HepG2 (cell line): ENCODE results near the gene MEGF11. TPM values are rescaled to one million over a fixed set of nuclear protein-coding genes. Genes with fewer than 3 reads are reported as not detected.
A peak's percentile ranks its signal among the peaks of the same experiment; 100 is the strongest.

Experiments used
- ADNP ChIP-seq: sonication (generic); formaldehyde crosslinking; IDR thresholded peaks from 2 replicates; pipeline ENCODE4 v1.4.0; 2020; ENCODE audit warnings: missing genetic modification reagents
- BORCS8-MEF2B ChIP-seq: sonication (generic); formaldehyde crosslinking; IDR thresholded peaks from 2 replicates; pipeline ENCODE4 v1.8.0; 2022; ENCODE audit warnings: mild to moderate bottlenecking, missing genetic modification reagents
- GFI1 ChIP-seq: sonication (generic); formaldehyde crosslinking; IDR thresholded peaks from 2 replicates; pipeline ENCODE4 v1.5.0; 2020; ENCODE audit warnings: missing genetic modification reagents, mild to moderate bottlenecking, borderline replicate concordance
- HMG20A ChIP-seq: IDR thresholded peaks from 2 replicates; pipeline ENCODE4 v1.6.1; 2016; ENCODE audit warnings: borderline replicate concordance
- MED13 ChIP-seq: sonication (generic); formaldehyde crosslinking; IDR thresholded peaks from 2 replicates; pipeline ENCODE4 v1.5.0; 2020; ENCODE audit warnings: missing genetic modification reagents
- MTA1 ChIP-seq: sonication (generic); formaldehyde crosslinking; IDR thresholded peaks from 2 replicates; pipeline ENCODE4 v1.4.0; 2020; ENCODE audit warnings: missing genetic modification reagents, mild to moderate bottlenecking, borderline replicate concordance
- MYC ChIP-seq: sonication (generic); formaldehyde crosslinking; IDR thresholded peaks from 2 replicates; pipeline ENCODE4 v1.9.0; 2021; ENCODE audit warnings: missing genetic modification reagents, borderline replicate concordance
- NFATC3 ChIP-seq: sonication (generic); formaldehyde crosslinking; IDR thresholded peaks from 2 replicates; pipeline ENCODE4 v1.5.1; 2020; ENCODE audit warnings: mild to moderate bottlenecking, missing genetic modification reagents
- RBM39 ChIP-seq: fragments of 200-400 bp; formaldehyde crosslinking; IDR thresholded peaks from one replicate; pipeline ENCODE4 v1.6.1; 2018; ENCODE audit warnings: antibody characterized with exemption, mild to moderate bottlenecking, low read depth, low read length; ENCODE audit not compliant: poor library complexity, severe bottlenecking
- SMARCC2 ChIP-seq: fragments of 450-650 bp; IDR thresholded peaks from 2 replicates; pipeline ENCODE4 v1.6.1; 2017; ENCODE audit warnings: antibody characterized with exemption, mild to moderate bottlenecking
- SOX5 ChIP-seq: IDR thresholded peaks from 2 replicates; pipeline ENCODE4 v1.6.1; 2016; ENCODE audit warnings: borderline replicate concordance
- TEAD3 ChIP-seq: optimal IDR thresholded peaks from 2 replicates; pipeline ENCODE3; 2016; ENCODE audit warnings: borderline replicate concordance
- ZFP62 ChIP-seq: sonication (generic); formaldehyde crosslinking; IDR thresholded peaks from 2 replicates; pipeline ENCODE4 v1.4.0; 2020; ENCODE audit warnings: missing genetic modification reagents
- ZMAT3 ChIP-seq: sonication (generic); formaldehyde crosslinking; conservative IDR thresholded peaks from 2 replicates; pipeline ENCODE4 v1.7.0; 2021; ENCODE audit warnings: missing genetic modification reagents
- ZNF296 ChIP-seq: sonication (generic); formaldehyde crosslinking; conservative IDR thresholded peaks from 2 replicates; pipeline ENCODE4 v1.5.0; 2020; ENCODE audit warnings: mild to moderate bottlenecking, missing genetic modification reagents
- ZNF333 ChIP-seq: sonication (generic); formaldehyde crosslinking; IDR thresholded peaks from 2 replicates; pipeline ENCODE4 v1.4.0; 2020; ENCODE audit warnings: mild to moderate bottlenecking, missing genetic modification reagents, borderline replicate concordance
- ZNF577 ChIP-seq: sonication (generic); formaldehyde crosslinking; IDR thresholded peaks from 2 replicates; pipeline ENCODE4 v1.4.0; 2020; ENCODE audit warnings: mild to moderate bottlenecking, low read depth, missing genetic modification reagents, borderline replicate concordance
- ZNF670 ChIP-seq: sonication (generic); formaldehyde crosslinking; IDR thresholded peaks from 2 replicates; pipeline ENCODE4 v1.8.0; 2022; ENCODE audit warnings: mild to moderate bottlenecking, missing genetic modification reagents, borderline replicate concordance
- ZNF703 ChIP-seq: sonication (generic); formaldehyde crosslinking; IDR thresholded peaks from 2 replicates; pipeline ENCODE4 v1.5.1; 2020; ENCODE audit warnings: missing genetic modification reagents, mild to moderate bottlenecking, moderate library complexity, borderline replicate concordance
- ZNF775 ChIP-seq: sonication (generic); formaldehyde crosslinking; IDR thresholded peaks from 2 replicates; pipeline ENCODE4 v1.4.0; 2020; ENCODE audit warnings: missing genetic modification reagents, mild to moderate bottlenecking, moderate library complexity, borderline replicate concordance
- ZNF782 ChIP-seq: sonication (generic); formaldehyde crosslinking; IDR thresholded peaks from 2 replicates; pipeline ENCODE4 v1.4.0; 2020; ENCODE audit warnings: missing genetic modification reagents, mild to moderate bottlenecking, borderline replicate concordance
- ZNF788 ChIP-seq: sonication (generic); formaldehyde crosslinking; IDR thresholded peaks from 2 replicates; pipeline ENCODE4 v1.5.0; 2020; ENCODE audit warnings: mild to moderate bottlenecking, missing genetic modification reagents, borderline replicate concordance
- ZNF891 ChIP-seq: sonication (generic); formaldehyde crosslinking; IDR thresholded peaks from 2 replicates; pipeline ENCODE4 v1.5.0; 2020; ENCODE audit warnings: mild to moderate bottlenecking, missing genetic modification reagents
- ZZZ3 ChIP-seq: sonication (generic); formaldehyde crosslinking; IDR thresholded peaks from 2 replicates; pipeline ENCODE4 v1.4.0; 2020; ENCODE audit warnings: missing genetic modification reagents, mild to moderate bottlenecking, borderline replicate concordance
- polyA plus RNA-seq, 8 experiments: library from polyadenylated mRNA; depleted of rRNA in 3 of 8; stranded (reverse) in 7 of 8; unstranded in 1 of 8; fragments of >200 nt; fragmentation: Illumina TruSeq in 4 of 8; extraction: Trizol in 4 of 8; gene quantifications; 2 replicates each; pipeline versions ENCODE4 v1.2.1 to v1.2.3, GENCODE V29; 2011 to 2016; ENCODE audit warnings: low read depth in 4 of 8, missing spikeins in 1 of 8, mixed read lengths in 1 of 8; ENCODE audit not compliant: insufficient read depth in 1 of 8
- total RNA-seq, 5 experiments: library from RNA; depleted of rRNA; stranded (reverse); fragments of >200 nt; fragmentation: Illumina TruSeq; extraction: Trizol; gene quantifications; 2 replicates each; pipeline ENCODE4 v1.2.3, GENCODE V29; 2016; ENCODE audit warnings: low read depth in 1 of 5
- TF ChIP-seq, protein P1 (sequence below): sonication (generic); formaldehyde crosslinking; IDR thresholded peaks from 2 replicates; pipeline ENCODE4 v1.4.0; 2020; ENCODE audit warnings: missing genetic modification reagents
- TF ChIP-seq, protein P2 (sequence below): sonication (generic); formaldehyde crosslinking; IDR thresholded peaks from 2 replicates; pipeline ENCODE4 v1.8.0; 2022; ENCODE audit warnings: mild to moderate bottlenecking, missing genetic modification reagents, moderate library complexity
- TF ChIP-seq, protein P3 (sequence below): IDR thresholded peaks from 2 replicates; pipeline ENCODE4 v1.6.1; 2016; ENCODE audit warnings: low read depth

MEGF11 gene
- total and polyA plus RNA-seq, 2 of the 13 experiments (the other 11 are each of a cell fraction or from before 2014, with no cell fraction given): not detected

DNA sequence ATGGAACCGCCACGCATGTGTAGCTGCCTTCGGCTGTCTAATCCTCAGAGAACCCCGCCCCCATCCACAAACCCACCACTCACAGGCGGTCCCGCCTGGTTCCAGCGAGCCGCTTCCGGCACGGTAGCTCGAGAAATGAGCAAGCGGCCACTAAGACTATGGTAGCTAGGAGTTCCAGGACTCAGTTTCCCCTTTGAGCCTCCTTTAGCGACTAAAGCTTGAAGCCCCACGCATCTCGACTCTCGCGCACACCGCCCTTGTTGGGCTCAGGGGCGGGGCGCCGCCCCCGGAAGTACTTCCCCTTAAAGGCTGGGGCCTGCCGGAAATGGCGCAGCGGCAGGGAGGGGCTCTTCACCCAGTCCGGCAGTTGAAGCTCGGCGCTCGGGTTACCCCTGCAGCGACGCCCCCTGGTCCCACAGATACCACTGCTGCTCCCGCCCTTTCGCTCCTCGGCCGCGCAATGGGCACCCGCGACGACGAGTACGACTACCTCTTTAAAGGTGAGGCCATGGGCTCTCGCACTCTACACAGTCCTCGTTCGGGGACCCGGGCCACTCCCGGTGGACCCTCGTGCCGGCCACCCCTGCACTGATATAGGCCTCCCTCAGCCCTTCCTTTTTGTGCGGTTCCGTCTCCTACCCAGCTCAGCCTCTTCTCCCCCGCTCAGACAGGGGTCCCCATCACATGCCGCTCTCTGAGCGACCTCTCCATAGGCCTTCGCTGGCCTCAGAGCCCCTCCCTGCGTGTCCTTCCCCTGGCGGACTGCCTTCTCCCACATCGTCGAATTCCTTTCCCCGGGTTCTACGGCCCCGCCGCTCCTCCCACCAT, 384.2 kb downstream of the MEGF11 start, which contains the start of gene RAB11A (continued):
- TF ChIP-seq, protein P1, sequence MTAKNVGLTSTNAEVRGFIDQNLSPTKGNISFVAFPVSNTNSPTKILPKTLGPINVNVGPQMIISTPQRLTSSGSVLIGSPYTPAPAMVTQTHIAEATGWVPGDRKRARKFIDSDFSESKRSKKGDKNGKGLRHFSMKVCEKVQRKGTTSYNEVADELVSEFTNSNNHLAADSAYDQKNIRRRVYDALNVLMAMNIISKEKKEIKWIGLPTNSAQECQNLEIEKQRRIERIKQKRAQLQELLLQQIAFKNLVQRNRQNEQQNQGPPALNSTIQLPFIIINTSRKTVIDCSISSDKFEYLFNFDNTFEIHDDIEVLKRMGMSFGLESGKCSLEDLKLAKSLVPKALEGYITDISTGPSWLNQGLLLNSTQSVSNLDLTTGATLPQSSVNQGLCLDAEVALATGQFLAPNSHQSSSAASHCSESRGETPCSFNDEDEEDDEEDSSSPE (CRISPR knock-in tag): peak; percentile 87
- TF ChIP-seq BORCS8-MEF2B (CRISPR knock-in tag) (peak; percentile 63; the same call in 1 of the 2 replicates), TEAD3 (CRISPR knock-in tag) (peak; percentile 75), HMG20A (CRISPR knock-in tag) (peak; percentile 16; the same call in 1 of the 2 replicates), ZNF703 (CRISPR knock-in tag) (no peak), ZMAT3 (CRISPR knock-in tag) (no peak; the same call in none of the 2 replicates), ZFP62 (CRISPR knock-in tag) (no peak), NFATC3 (CRISPR knock-in tag) (no peak; the same call in 1 of the 2 replicates), ZZZ3 (CRISPR knock-in tag) (no peak; the same call in 1 of the 2 replicates), ZNF577 (CRISPR knock-in tag) (no peak), MED13 (CRISPR knock-in tag) (no peak; the same call in 1 of the 2 replicates), ZNF333 (no peak), MYC (peak; percentile 79; the same call in 1 of the 2 replicates), MTA1 (no peak), ZNF670 (CRISPR knock-in tag) (peak; percentile 78; the same call in 1 of the 2 replicates), RBM39 (no peak), GFI1 (peak; percentile 80), ADNP (no peak), SOX5 (CRISPR knock-in tag) (peak; percentile 66; the same call in 1 of the 2 replicates), ZNF296 (no peak), ZNF782 (CRISPR knock-in tag) (no peak), ZNF788 (CRISPR knock-in tag) (peak; percentile 82), ZNF775 (no peak), ZNF891 (CRISPR knock-in tag) (no peak), SMARCC2 (no peak)
- TF ChIP-seq, protein P2, sequence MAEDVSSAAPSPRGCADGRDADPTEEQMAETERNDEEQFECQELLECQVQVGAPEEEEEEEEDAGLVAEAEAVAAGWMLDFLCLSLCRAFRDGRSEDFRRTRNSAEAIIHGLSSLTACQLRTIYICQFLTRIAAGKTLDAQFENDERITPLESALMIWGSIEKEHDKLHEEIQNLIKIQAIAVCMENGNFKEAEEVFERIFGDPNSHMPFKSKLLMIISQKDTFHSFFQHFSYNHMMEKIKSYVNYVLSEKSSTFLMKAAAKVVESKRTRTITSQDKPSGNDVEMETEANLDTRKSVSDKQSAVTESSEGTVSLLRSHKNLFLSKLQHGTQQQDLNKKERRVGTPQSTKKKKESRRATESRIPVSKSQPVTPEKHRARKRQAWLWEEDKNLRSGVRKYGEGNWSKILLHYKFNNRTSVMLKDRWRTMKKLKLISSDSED (CRISPR knock-in tag): no peak
- TF ChIP-seq, protein P3, sequence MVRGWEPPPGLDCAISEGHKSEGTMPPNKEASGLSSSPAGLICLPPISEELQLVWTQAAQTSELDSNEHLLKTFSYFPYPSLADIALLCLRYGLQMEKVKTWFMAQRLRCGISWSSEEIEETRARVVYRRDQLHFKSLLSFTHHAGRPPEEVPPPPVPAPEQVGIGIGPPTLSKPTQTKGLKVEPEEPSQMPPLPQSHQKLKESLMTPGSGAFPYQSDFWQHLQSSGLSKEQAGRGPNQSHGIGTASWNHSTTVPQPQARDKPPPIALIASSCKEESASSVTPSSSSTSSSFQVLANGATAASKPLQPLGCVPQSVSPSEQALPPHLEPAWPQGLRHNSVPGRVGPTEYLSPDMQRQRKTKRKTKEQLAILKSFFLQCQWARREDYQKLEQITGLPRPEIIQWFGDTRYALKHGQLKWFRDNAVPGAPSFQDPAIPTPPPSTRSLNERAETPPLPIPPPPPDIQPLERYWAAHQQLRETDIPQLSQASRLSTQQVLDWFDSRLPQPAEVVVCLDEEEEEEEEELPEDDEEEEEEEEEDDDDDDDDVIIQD (CRISPR knock-in tag): peak; percentile 77
